ENCODE data around the gene PIGC.

PIGC gene

GRCh38 chr1:172478485-172478884 is 34.6 kb upstream of the PIGC start:
- peaks cover 13% of the 10 kb centered on the region for H3K4me1 Mint-ChIP-seq
- H3K36me3 Mint-ChIP-seq (ENCODE audit: low read depth) = no peaks in the 10 kb centered on the region
- H3K27me3 Mint-ChIP-seq (ENCODE audit: low read depth) = no peaks in the 10 kb centered on the region
- H3K27ac Mint-ChIP-seq = no peak overlapping the region
- TF ChIP-seq CTCF (IDR thresholded peaks at IDR 0.05; ENCODE audit: unreplicated experiment in 3 of 3) = no peak
- H3K4me3 Mint-ChIP-seq = no peak overlapping the region
- no peaks in the 10 kb centered on the region for H3K9me3 Mint-ChIP-seq

GRCh38 chr1:172477741-172478140 is 33.9 kb upstream of the PIGC start:
- H3K27ac Mint-ChIP-seq = peak overlapping the region in 1 of 3 experiments; percentile 9
- no peaks in the 10 kb centered on the region for H3K9me3 Mint-ChIP-seq
- no peak for TF ChIP-seq CTCF (IDR thresholded peaks at IDR 0.05; ENCODE audit: unreplicated experiment in 3 of 3)
- no peaks in the 10 kb centered on the region for H3K36me3 Mint-ChIP-seq (ENCODE audit: low read depth)
- peaks cover 13% of the 10 kb centered on the region for H3K4me1 Mint-ChIP-seq
- no peaks in the 10 kb centered on the region for H3K27me3 Mint-ChIP-seq (ENCODE audit: low read depth)
- no peak overlapping the region for H3K4me3 Mint-ChIP-seq

- Mint-ChIP-seq H3K9me3 (no peaks in the 10 kb centered on the region), H3K4me3 (no peak overlapping the region), H3K4me1 (peaks cover 13% of the 10 kb centered on the region), H3K36me3 (ENCODE audit: low read depth) (no peaks in the 10 kb centered on the region), H3K27ac (peak overlapping the region in 1 of 3 experiments; percentile 51), H3K27me3 (ENCODE audit: low read depth) (no peaks in the 10 kb centered on the region)
- no peak for TF ChIP-seq CTCF (IDR thresholded peaks at IDR 0.05; ENCODE audit: unreplicated experiment in 3 of 3)
Observed at GRCh38 chr1:172477216-172477615, 33.3 kb upstream of the PIGC start.

- H3K36me3 Mint-ChIP-seq (ENCODE audit: low read depth) = no peaks in the 10 kb centered on the region
- H3K4me3 Mint-ChIP-seq = no peak overlapping the region
- H3K9me3 Mint-ChIP-seq = no peaks in the 10 kb centered on the region
- no peaks in the 10 kb centered on the region for H3K27me3 Mint-ChIP-seq (ENCODE audit: low read depth)
- no peak overlapping the region for H3K27ac Mint-ChIP-seq
- TF ChIP-seq CTCF (IDR thresholded peaks at IDR 0.05; ENCODE audit: unreplicated experiment in 3 of 3) = no peak
- peaks cover 13% of the 10 kb centered on the region for H3K4me1 Mint-ChIP-seq
Observed at GRCh38 chr1:172476218-172476811, 32.4 kb upstream of the PIGC start.

- TF ChIP-seq CTCF (IDR thresholded peaks at IDR 0.05; ENCODE audit: unreplicated experiment in 3 of 3) = no peak
- no peak overlapping the region for H3K4me3 Mint-ChIP-seq
- H3K27ac Mint-ChIP-seq = no peak overlapping the region
- no peaks in the 10 kb centered on the region for H3K36me3 Mint-ChIP-seq (ENCODE audit: low read depth)
- peaks cover 9% of the 10 kb centered on the region for H3K4me1 Mint-ChIP-seq
- H3K27me3 Mint-ChIP-seq (ENCODE audit: low read depth) = no peaks in the 10 kb centered on the region
- no peaks in the 10 kb centered on the region for H3K9me3 Mint-ChIP-seq
Observed at GRCh38 chr1:172473842-172474241, 30.0 kb upstream of the PIGC start.

- Mint-ChIP-seq H3K27me3 (ENCODE audit: low read depth) (no peaks in the 10 kb centered on the region), H3K4me1 (peaks cover 14% of the 10 kb centered on the region), H3K4me3 (no peak overlapping the region), H3K27ac (no peak overlapping the region), H3K9me3 (no peaks in the 10 kb centered on the region), H3K36me3 (ENCODE audit: low read depth) (no peaks in the 10 kb centered on the region)
- no peak for TF ChIP-seq CTCF (IDR thresholded peaks at IDR 0.05; ENCODE audit: unreplicated experiment in 3 of 3)
Observed at GRCh38 chr1:172473302-172473701, 29.4 kb upstream of the PIGC start.
